HG03103 (cell line): ENCODE data around the gene BRI3.

Experiments used
- ATAC-seq: cut with Tn5 transposase; IDR thresholded peaks from one replicate; pipeline ENCODE4 v1.9.1; 2021; ENCODE audit warnings: low read depth; ENCODE audit not compliant: unreplicated experiment

The BRI3 gene

GRCh38 chr7:98251601-98252424 lies 29.7 kb upstream of the BRI3 start, which contains the start of gene TECPR1:
Gene TECPR1, minus strand, starts transcription at chr7:98252232. Its CDS starts 6,086 bp downstream, at chr7:98246146.
- peak; percentile 98 for ATAC-seq

- peak; percentile 25 for ATAC-seq
Observed at GRCh38 chr7:98252425-98253054, 28.9 kb upstream of the BRI3 start.

GRCh38 chr7:98254516-98254915 lies 27.0 kb upstream of the BRI3 start:
- no peak for ATAC-seq

- no peak for ATAC-seq
Observed at GRCh38 chr7:98254951-98255610, 26.4 kb upstream of the BRI3 start.

GRCh38 chr7:98256431-98256830 lies 25.1 kb upstream of the BRI3 start:
- no peak for ATAC-seq

GRCh38 chr7:98257701-98258100 lies 23.8 kb upstream of the BRI3 start:
- no peak for ATAC-seq

GRCh38 chr7:98265841-98266271 lies 15.6 kb upstream of the BRI3 start:
- ATAC-seq: no peak

GRCh38 chr7:98266840-98267239 lies 14.6 kb upstream of the BRI3 start:
- ATAC-seq: no peak

GRCh38 chr7:98267303-98267702 lies 14.2 kb upstream of the BRI3 start:
- no peak for ATAC-seq

- no peak for ATAC-seq
Observed at GRCh38 chr7:98276241-98276761, 5.2 kb upstream of the BRI3 start.

GRCh38 chr7:98278408-98278807 lies 3.1 kb upstream of the BRI3 start:
- ATAC-seq: no peak

- no peak for ATAC-seq
Observed at GRCh38 chr7:98278936-98279335, 2.5 kb upstream of the BRI3 start.

- ATAC-seq: no peak
Observed at GRCh38 chr7:98280296-98280695, 1.2 kb upstream of the BRI3 start.

- peak; percentile 26 for ATAC-seq
Observed at GRCh38 chr7:98281757-98282606, 496 bp downstream of the BRI3 start.

- ATAC-seq: no peak
Observed at GRCh38 chr7:98282703-98283102, 1.2 kb downstream of the BRI3 start.

GRCh38 chr7:98283127-98283886 lies 1.8 kb downstream of the BRI3 start:
- ATAC-seq: no peak

GRCh38 chr7:98283887-98284222 lies 2.4 kb downstream of the BRI3 start:
- no peak for ATAC-seq

- ATAC-seq: no peak
Observed at GRCh38 chr7:98284335-98285036, 3.0 kb downstream of the BRI3 start.
